DOHH2 (cell line): Measurements from ENCODE around the gene NTRK1.

Experiments used
- H3F3A ChIP-seq: fragments of 200-600 bp; sonication (generic), shearing (Covaris generic); 2 replicates; pipeline ENCODE4 v1.6.0; 2016; ENCODE audit warnings: antibody characterized with exemption, mild to moderate bottlenecking; ENCODE audit not compliant: control insufficient read depth, insufficient read depth
- H3K27ac ChIP-seq: fragments of 200-600 bp; sonication (generic); 2 replicates; pipeline ENCODE4 v1.5.1; 2014; ENCODE audit warnings: low read depth, mild to moderate bottlenecking, low read length, moderate library complexity
- H3K27me3 ChIP-seq: fragments of 200-600 bp; sonication (generic); 2 replicates; pipeline ENCODE4 v1.6.1; 2014; ENCODE audit warnings: mild to moderate bottlenecking, low read length, mixed read lengths; ENCODE audit not compliant: control insufficient read depth
- H3K36me3 ChIP-seq: fragments of 200-600 bp; sonication (generic); 2 replicates; pipeline ENCODE4 v1.6.1; 2014; ENCODE audit warnings: mild to moderate bottlenecking, low read length, moderate library complexity, mixed read lengths; ENCODE audit not compliant: control insufficient read depth
- H3K4me1 ChIP-seq: fragments of 200-600 bp; sonication (generic); 2 replicates; pipeline ENCODE4 v1.6.1; 2014; ENCODE audit warnings: mild to moderate bottlenecking, low read length, mixed read lengths; ENCODE audit not compliant: control insufficient read depth
- H3K4me2 ChIP-seq: fragments of 200-600 bp; sonication (generic); 2 replicates; pipeline ENCODE4 v1.6.0; 2014; ENCODE audit warnings: mild to moderate bottlenecking, low read length, moderate library complexity
- H3K4me3 ChIP-seq: fragments of 200-600 bp; sonication (generic); 2 replicates; pipeline ENCODE4 v1.5.1; 2014; ENCODE audit warnings: mild to moderate bottlenecking, low read length, mixed read lengths
- H3K79me2 ChIP-seq: fragments of 200-600 bp; sonication (generic); 2 replicates; pipeline ENCODE4 v1.6.1; 2014; ENCODE audit warnings: mild to moderate bottlenecking, low read length, mixed read lengths; ENCODE audit not compliant: control insufficient read depth
- H3K9me2 ChIP-seq: fragments of 200-600 bp; sonication (generic); replicated peaks from 2 replicates; pipeline ENCODE4 v1.6.1; 2014; ENCODE audit warnings: mild to moderate bottlenecking, low read length, mixed read lengths; ENCODE audit not compliant: control insufficient read depth
- H3K9me3 ChIP-seq: fragments of 200-600 bp; sonication (generic); 2 replicates; pipeline ENCODE4 v1.6.1; 2014; ENCODE audit warnings: antibody characterized with exemption, low read length, mixed read lengths; ENCODE audit not compliant: control insufficient read depth, insufficient read depth
- H4K20me1 ChIP-seq: fragments of 200-600 bp; sonication (generic); 2 replicates; pipeline ENCODE4 v1.6.0; 2014; ENCODE audit warnings: low read depth, mild to moderate bottlenecking, antibody characterized with exemption, low read length, moderate library complexity; ENCODE audit not compliant: control insufficient read depth, insufficient read depth
- EZH2phosphoT487 ChIP-seq: fragments of 200-600 bp; sonication (generic); IDR thresholded peaks from 2 replicates; pipeline ENCODE4 v1.6.1; 2017; ENCODE audit warnings: borderline replicate concordance, mild to moderate bottlenecking, antibody characterized with exemption, low read length, moderate library complexity, mixed read lengths
- TF ChIP-seq, protein P1 (sequence below): fragments of 200-600 bp; sonication (generic); IDR thresholded peaks from one replicate; pipeline ENCODE4 v1.5.1; 2014; ENCODE audit warnings: antibody characterized with exemption, mild to moderate bottlenecking, low read depth, low read length; ENCODE audit not compliant: poor library complexity, severe bottlenecking

NTRK1 gene

DNA sequence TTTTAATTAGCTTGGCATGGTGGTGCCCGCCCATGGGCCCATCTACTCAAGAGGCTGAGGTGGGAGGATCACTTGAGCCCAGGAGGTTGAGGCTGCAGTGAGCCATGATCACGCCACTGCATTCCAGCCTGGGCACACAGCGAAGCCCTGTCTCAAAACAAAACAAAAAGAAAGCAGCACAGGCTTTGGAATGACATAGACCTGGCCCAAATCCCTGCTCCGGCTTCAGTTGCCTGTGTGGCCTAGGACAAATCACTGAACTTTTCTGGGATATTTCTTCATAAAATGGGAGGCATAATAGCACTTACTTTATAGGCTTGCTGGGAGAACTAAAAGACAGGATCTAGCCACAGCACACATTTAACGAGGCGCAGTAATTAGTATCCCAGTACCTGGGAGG lies 35.3 kb downstream of the NTRK1 start:
- H3K4me1 ChIP-seq: 0 out of 2 replicates have a peak, but pooled peaks cover 3% of the 10 kb centered on the region
- H3K27me3 ChIP-seq: peaks cover 47% of the 10 kb centered on the region
- no peaks in the 10 kb centered on the region for H3K9me3 ChIP-seq
- H3K4me3 ChIP-seq: no peak overlapping the region
- no peaks in the 10 kb centered on the region for H3K9me2 ChIP-seq
- H3K4me2 ChIP-seq: no peak overlapping the region
- no peaks in the 10 kb centered on the region for H3K79me2 ChIP-seq
- H3K27ac ChIP-seq: no peak overlapping the region
- TF ChIP-seq EZH2phosphoT487: no peak
- TF ChIP-seq, protein P1, sequence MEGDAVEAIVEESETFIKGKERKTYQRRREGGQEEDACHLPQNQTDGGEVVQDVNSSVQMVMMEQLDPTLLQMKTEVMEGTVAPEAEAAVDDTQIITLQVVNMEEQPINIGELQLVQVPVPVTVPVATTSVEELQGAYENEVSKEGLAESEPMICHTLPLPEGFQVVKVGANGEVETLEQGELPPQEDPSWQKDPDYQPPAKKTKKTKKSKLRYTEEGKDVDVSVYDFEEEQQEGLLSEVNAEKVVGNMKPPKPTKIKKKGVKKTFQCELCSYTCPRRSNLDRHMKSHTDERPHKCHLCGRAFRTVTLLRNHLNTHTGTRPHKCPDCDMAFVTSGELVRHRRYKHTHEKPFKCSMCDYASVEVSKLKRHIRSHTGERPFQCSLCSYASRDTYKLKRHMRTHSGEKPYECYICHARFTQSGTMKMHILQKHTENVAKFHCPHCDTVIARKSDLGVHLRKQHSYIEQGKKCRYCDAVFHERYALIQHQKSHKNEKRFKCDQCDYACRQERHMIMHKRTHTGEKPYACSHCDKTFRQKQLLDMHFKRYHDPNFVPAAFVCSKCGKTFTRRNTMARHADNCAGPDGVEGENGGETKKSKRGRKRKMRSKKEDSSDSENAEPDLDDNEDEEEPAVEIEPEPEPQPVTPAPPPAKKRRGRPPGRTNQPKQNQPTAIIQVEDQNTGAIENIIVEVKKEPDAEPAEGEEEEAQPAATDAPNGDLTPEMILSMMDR: no peak
- H4K20me1 ChIP-seq: 0 out of 2 replicates have a peak, but pooled peaks cover 3% of the 10 kb centered on the region
- no peaks in the 10 kb centered on the region for H3K36me3 ChIP-seq
- no peaks in the 10 kb centered on the region for H3F3A ChIP-seq

DNA sequence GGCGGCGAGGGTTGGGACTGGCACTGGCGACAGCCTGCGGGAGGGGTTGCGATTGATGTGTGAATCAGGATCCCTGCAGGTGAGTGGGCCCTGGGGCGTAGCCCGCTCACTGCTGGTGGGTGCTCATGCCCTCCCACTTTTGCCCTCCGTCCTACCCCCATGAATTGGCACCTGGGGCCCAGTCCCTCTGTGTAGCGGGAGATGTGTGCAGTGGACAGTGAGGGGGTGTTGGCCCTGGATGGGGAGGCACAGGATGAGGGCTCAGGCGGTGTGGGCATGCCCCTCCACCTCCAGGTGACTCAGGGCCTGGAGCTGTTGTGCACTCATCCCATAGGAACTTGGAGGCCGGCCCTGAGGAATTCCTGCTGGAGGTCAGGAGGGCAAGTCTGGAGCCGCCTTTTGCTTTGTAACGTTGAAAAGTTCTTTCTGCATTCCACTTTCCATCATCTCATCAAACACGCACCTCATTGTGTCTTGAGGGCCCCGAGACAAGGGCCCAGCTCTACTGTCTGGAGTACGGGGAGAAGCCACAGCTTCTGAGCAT lies 35.9 kb downstream of the NTRK1 start:
- H3K4me1 ChIP-seq: 0 out of 2 replicates have a peak, but pooled peaks cover 3% of the 10 kb centered on the region
- H3F3A ChIP-seq: no peaks in the 10 kb centered on the region
- no peaks in the 10 kb centered on the region for H3K9me2 ChIP-seq
- no peaks in the 10 kb centered on the region for H3K36me3 ChIP-seq
- no peaks in the 10 kb centered on the region for H3K9me3 ChIP-seq
- TF ChIP-seq EZH2phosphoT487: no peak
- TF ChIP-seq, protein P1: no peak
- no peak overlapping the region for H3K4me2 ChIP-seq
- H3K4me3 ChIP-seq: no peak overlapping the region
- no peaks in the 10 kb centered on the region for H3K79me2 ChIP-seq
- H3K27ac ChIP-seq: no peak overlapping the region
- peaks cover 44% of the 10 kb centered on the region for H3K27me3 ChIP-seq
- 0 out of 2 replicates have a peak, but pooled peaks cover 3% of the 10 kb centered on the region for H4K20me1 ChIP-seq

DNA sequence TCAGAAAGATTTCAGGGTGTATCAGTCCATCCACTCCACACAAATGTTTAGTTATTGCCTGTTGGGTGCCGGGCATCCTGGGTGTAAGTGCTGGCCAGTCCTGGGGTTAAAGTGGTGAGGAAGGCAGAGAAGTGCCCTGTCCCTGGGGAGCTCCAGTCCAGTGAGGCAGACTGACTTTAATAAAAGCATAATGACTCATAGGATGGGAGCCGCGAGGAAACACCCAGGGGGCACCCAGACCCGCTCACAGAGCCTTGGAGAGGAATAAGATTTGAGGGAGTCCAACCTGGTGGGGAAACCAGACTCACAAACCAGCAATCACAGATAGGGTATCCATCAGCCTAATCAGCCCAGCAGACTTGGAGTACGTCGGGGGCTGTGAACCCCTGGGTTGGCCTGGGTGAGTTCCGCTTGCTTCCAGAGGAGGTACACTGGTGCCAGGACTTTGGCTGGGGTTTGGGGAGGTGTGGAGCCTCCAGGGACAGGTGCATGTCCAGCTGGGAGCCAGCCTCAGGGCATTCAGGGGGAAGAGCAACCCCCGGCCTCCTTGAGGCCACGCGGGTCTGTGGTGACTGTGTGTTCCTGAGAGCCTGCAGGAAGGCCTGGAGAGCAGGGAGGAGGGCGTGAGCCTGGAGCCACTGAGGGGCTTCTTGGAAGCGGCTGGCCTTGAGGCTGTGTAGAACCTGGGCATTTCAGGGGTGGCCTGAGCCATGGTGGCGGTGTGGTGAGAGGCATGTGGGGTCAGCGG lies 36.6 kb downstream of the NTRK1 start:
- Histone ChIP-seq H3K79me2 (no peaks in the 10 kb centered on the region), H3F3A (no peaks in the 10 kb centered on the region), H3K9me2 (no peaks in the 10 kb centered on the region), H3K4me1 (no peaks in the 10 kb centered on the region), H3K27ac (no peak overlapping the region), H4K20me1 (0 out of 2 replicates have a peak, but pooled peaks cover 3% of the 10 kb centered on the region), H3K36me3 (no peaks in the 10 kb centered on the region), H3K4me2 (no peak overlapping the region), H3K27me3 (peaks cover 37% of the 10 kb centered on the region), H3K9me3 (no peaks in the 10 kb centered on the region), H3K4me3 (no peak overlapping the region)
- TF ChIP-seq, protein P1: no peak
- no peak for TF ChIP-seq EZH2phosphoT487
